Right kidney (tissue), 1 donor: ENCODE measurements around the gene KIF13A.

Experiments used
- DNase-seq: peaks from one replicate; pipeline ENCODE4 v3.0.0-alpha.2; 2016

The KIF13A gene

GRCh38 chr6:17725083-17725482, 262.4 kb downstream of the KIF13A start:
- peak; percentile 38 for DNase-seq

- no peak for DNase-seq
These were observed 263.1 kb downstream of the KIF13A start for GRCh38 chr6:17724341-17724740.

GRCh38 chr6:17721671-17722070, 265.8 kb downstream of the KIF13A start:
- DNase-seq: no peak

- DNase-seq: no peak
These were observed 268.0 kb downstream of the KIF13A start for GRCh38 chr6:17719323-17720041.

- no peak for DNase-seq
These were observed 271.2 kb downstream of the KIF13A start for GRCh38 chr6:17716221-17716620.

- no peak for DNase-seq
These were observed 272.3 kb downstream of the KIF13A start for GRCh38 chr6:17714879-17715851.

- no peak for DNase-seq
These were observed 273.3 kb downstream of the KIF13A start for GRCh38 chr6:17714177-17714576.

- DNase-seq: no peak
These were observed 274.9 kb downstream of the KIF13A start for GRCh38 chr6:17712576-17712975.

- no peak for DNase-seq
These were observed 277.1 kb downstream of the KIF13A start for GRCh38 chr6:17710331-17710730.

- no peak for DNase-seq
These were observed 278.0 kb downstream of the KIF13A start for GRCh38 chr6:17709476-17709875.
